Measurements from ENCODE around the gene RPL10.
A peak's percentile ranks its signal among the peaks of the same experiment; 100 is the strongest.

The RPL10 gene

DNA sequence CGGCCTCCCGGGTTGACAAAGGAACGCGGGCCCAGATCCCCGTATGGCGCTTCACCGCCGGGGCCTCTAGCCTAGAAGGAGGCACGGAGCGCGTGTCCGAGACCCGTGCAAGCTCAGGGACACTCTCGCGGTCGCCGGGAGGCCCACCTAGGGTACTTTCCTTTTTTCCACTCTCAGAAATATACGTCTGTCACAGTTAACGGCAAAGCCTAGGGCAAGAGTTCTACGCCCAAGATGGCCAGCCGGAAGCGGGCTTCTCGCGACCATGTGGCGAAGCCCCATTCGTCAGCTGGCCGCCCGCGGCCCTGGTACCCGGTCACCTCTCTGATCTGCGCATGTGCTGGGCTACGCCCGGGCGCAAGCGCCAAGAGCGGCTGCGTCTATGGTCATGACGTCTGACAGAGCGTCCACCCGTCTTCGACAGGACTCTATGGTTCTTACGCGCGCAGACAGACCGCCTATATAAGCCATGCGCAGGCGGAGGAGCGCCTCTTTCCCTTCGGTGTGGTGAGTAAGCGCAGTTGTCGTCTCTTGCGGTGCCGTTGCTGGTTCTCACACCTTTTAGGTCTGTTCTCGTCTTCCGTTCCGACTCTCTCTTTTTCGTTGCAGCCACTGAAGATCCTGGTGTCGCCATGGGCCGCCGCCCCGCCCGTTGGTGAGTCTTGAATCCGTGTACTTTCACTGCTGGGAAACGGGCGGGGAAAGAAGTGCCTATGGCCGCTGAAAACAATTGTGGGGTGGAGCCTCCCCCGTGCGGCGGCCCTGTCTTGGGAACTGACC lies at the start of gene RPL10:
TSS of gene RPL10 (plus strand) at position 490 of the 780 bp plus-strand sequence. CDS start at position 633, 143 bp downstream.
- DNase-seq, result peak; percentile 77 to 79

GRCh38 chrX:154348646-154349358 lies 49.4 kb upstream of the RPL10 start:
- DNase-seq, result no peak

DNA sequence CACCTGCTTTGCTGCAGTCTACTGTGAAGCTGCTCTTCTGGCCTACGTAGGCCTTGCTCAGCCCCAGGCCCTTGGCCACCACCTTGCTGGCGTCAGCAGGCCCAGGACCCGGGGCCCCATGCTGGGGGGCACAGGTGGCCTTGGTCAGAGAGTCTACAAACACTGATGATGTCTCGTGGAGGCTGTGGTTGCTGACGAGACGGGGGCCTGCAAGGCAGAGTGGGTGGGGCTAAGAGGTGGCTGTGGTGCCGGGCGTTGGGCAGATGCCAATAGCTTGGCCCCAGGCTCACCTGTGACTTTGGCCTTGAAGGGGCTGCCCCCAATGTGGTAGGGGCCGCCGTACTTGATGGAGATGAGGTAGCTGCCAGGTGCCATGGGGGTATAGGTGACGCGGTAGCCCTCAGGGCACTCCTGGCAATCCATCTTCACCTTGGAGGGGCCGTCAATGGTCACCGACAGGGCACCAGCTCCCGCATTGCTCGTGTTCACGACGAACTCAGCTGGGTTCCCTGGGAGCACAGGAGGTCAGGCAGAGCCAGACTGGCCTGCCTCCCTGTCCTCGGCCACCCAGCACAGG lies 48.7 kb upstream of the RPL10 start:
- DNase-seq, result no peak

- no peak for DNase-seq
Measured at GRCh38 chrX:154349979-154350378, 48.2 kb upstream of the RPL10 start.

DNA sequence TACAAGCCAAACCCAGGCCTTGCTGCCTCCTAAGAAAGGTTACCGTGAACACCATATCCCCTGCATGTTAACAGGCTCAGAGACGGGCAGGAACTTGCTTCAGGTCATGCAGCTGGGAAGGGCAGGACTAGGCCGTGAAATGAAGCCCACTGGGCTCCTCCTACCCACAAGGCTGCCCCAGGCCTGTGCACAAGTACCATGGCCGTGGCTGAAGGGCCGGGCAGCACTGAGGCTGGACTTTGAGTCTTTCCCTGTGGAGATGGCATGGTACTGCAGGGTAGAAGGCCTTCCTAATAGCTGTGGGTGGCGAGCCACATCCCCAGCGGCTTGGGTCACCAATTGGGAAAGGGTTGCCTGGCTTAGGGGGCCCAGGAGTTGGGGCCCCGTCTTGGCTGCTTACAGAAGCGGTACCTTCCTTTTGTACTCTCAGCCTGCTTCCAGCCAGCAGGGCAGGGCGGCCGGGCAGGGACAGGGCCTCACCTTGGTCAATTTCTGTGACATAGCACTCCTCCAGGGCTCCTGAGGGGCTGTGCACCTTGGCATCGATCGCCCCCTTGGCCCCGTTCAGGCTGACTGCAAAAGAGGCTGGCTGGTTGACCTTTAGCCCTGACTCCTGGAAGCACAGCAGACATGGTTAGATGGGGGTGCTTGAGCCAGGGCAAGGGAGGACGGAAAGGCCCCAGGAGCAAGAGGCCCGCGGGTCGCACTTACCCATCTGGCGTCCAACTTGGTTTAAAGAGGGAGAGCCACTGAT lies 47.6 kb upstream of the RPL10 start:
- DNase-seq, result no peak

- no peak for DNase-seq
Measured at GRCh38 chrX:154351183-154352011, 46.8 kb upstream of the RPL10 start.

GRCh38 chrX:154352012-154352401 lies 46.2 kb upstream of the RPL10 start:
- DNase-seq, result no peak

DNA sequence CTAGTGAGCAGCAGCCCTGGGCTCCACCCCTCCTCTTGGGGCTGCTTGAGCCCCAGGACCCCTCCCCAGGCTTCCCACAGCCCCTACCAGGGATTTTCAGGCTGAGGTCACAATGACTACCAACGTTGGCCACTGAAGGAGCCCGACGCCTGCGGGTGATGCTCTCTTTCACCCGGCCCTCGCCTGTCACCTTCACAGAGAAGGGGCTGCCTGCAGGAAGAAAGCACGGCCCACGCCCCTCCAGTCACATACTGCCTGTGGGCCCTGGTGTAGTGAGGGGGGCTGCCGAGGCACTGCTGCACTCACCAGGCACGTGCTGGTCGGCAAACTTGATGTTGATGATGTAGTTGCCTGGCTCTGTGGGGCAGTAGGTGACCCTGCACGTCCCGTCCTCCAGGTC lies 45.7 kb upstream of the RPL10 start:
- no peak for DNase-seq

DNA sequence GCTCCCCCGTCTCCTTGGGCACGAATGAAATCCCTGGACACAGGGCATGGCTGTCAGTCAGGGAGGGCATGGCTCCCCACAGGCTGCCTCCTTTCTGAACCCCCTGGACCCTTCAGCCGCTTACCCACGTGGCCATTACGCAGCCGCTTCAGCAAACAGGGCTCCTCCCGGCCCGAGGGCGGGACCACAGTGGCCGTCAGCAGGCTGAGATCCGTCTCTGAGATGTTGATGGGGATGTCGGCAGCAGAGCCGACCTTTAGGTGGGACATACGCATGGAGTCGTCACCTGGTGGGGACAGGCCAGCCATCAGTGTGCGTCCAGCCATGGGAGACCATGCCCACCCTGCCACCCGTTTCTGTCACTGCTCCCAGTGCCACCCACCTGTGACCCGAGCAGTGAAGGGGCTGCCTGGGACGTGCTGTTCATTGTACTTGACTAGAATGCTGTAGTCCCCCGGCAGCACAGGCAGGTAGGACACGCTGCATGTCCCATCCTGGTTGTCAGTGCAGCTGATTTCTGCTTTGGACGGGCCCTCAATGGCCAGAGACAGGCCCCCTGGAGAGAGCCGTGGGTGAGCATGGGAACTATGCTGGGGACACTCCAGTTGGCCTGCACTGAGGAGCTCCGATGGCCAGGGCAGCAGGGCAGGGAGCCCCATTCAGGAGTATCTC lies 44.9 kb upstream of the RPL10 start:
- DNase-seq, result no peak

- no peak for DNase-seq
Measured at GRCh38 chrX:154354013-154354412, 44.2 kb upstream of the RPL10 start.

- no peak for DNase-seq
Measured at GRCh38 chrX:154354516-154354915, 43.7 kb upstream of the RPL10 start.

DNA sequence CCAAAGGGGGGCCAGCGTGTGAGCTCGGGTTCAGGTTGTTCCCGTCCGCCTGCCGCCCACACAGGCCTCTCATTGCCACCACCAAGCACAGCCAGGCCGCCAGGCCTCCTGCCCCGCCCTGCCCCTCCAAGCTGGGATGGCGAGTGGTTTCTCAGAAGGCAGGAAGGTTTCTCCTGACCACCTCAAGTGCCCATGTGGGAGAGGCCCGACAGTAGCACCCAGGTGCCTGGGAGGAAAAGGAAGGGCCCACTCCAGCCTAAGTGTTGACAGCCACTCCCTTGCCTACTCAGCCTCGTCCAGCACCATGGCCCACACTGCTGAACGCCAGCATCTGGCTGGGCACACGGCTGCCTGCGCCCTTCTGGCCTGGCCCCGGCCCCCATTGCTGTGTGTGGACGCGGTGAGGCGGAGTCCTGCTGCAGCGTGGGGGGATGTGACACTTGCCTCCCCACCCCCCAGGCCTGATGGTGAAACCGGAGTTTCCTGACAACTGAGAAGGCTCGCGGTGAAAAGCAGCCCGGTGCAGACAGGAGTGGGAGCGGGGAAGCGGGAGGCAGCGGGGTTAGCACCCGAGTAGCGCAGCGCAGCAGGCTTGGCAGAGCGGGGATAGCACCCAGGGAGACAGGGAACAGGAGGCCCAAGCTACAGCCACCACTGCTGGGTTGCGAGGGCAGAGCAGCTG lies 42.9 kb upstream of the RPL10 start:
- no peak for DNase-seq

DNA sequence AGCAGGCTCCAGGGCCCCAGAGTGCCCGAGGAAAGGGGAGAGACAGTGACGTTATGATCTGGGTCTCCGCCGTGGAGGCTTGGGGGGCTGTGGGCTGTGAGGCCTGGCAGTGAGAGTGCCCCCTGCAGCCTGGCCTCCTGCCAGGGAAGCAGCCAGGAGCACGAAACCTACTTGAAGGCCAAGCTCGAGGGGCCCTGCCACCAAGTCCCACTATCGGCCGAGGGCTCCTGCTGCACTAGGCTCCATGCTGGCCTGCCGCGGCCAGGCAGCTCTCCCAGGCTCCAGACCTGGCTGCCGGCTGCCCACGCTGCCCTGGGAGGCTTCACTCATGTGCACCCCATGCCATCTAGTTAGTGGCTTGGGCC lies 42.4 kb upstream of the RPL10 start:
- no peak for DNase-seq

GRCh38 chrX:154356596-154356995 lies 41.6 kb upstream of the RPL10 start:
- DNase-seq, result no peak

- DNase-seq, result no peak
Measured at GRCh38 chrX:154357205-154357604, 41.0 kb upstream of the RPL10 start.

GRCh38 chrX:154358011-154358410 lies 40.2 kb upstream of the RPL10 start:
- no peak for DNase-seq

GRCh38 chrX:154358829-154359228 lies 39.3 kb upstream of the RPL10 start:
- no peak for DNase-seq

- DNase-seq, result no peak
Measured at GRCh38 chrX:154359362-154360154, 38.6 kb upstream of the RPL10 start.

- no peak for DNase-seq
Measured at GRCh38 chrX:154360155-154360713, 37.9 kb upstream of the RPL10 start.
